Measurements from ENCODE around the gene C16orf96.

The C16orf96 gene

DNA sequence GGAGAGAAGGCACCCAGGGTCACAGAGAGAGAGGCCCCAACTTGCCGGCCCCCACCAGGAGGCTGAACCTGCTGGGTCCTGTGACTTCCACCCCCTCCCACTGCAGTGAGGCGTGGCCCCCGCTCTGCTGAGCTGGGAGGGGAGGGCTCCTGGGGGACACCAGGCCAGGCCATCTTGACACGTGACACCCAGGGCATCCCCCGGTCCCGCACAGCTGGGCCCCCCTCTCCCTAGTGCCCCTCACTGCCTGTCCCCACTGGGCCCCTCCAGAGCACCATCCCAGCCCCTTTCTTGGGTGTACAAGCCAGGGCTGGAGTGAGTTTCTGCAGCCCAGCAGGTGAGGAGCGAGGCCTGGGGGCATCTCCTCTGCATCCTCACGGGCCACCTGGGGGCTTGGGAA is 46.2 kb downstream of the C16orf96 start:
- CTCF ChIA-PET, result interaction anchor here (1.2 kb wide), 2 partner anchors 17 to 22 kb away, joined by 4 read pairs; partner anchors contain the start of gene MGRN1
- POLR2A ChIA-PET, result no interaction called here
- Histone ChIP-seq H3K9me3 (ENCODE audit: control insufficient read depth, insufficient read depth, low read depth, low read length) (no peaks in the 10 kb centered on the region), H3K4me1 (ENCODE audit: control insufficient read depth, insufficient read depth, low read length) (no peaks in the 10 kb centered on the region), H3K27ac (ENCODE audit: extremely low read depth, low read depth, low read length) (no peak overlapping the region), H3K4me3 (ENCODE audit: low read depth, low read length) (no peak overlapping the region), H3K36me3 (ENCODE audit: control insufficient read depth in 2 of 2, insufficient read depth in 1 of 2, low read length in 2 of 2) (peaks cover 0 to under 1% of the 10 kb centered on the region in 2 experiments; a peak in 1 of 3 replicates)
- TF ChIP-seq ZNF549 (tag by site-specific recombination; IDR thresholded peaks at IDR 0.05) (no peak), ZFHX2 (tag by site-specific recombination; conservative IDR thresholded peaks at IDR 0.05) (peak; percentile 30; the same call in 1 of the 2 replicates), ZIC2 (tag by site-specific recombination; IDR thresholded peaks at IDR 0.05) (peak; percentile 91), ZNF670 (tag by site-specific recombination; IDR thresholded peaks at IDR 0.05; ENCODE audit: low read depth) (no peak), KLF10 (tag by site-specific recombination; IDR thresholded peaks at IDR 0.05) (no peak)
- TF ChIP-seq, protein P1, sequence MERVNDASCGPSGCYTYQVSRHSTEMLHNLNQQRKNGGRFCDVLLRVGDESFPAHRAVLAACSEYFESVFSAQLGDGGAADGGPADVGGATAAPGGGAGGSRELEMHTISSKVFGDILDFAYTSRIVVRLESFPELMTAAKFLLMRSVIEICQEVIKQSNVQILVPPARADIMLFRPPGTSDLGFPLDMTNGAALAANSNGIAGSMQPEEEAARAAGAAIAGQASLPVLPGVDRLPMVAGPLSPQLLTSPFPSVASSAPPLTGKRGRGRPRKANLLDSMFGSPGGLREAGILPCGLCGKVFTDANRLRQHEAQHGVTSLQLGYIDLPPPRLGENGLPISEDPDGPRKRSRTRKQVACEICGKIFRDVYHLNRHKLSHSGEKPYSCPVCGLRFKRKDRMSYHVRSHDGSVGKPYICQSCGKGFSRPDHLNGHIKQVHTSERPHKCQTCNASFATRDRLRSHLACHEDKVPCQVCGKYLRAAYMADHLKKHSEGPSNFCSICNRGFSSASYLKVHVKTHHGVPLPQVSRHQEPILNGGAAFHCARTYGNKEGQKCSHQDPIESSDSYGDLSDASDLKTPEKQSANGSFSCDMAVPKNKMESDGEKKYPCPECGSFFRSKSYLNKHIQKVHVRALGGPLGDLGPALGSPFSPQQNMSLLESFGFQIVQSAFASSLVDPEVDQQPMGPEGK (tag by site-specific recombination; IDR thresholded peaks at IDR 0.05), result 0 out of 2 replicates have a peak, but pooled peaks have one; percentile 31
- TF ChIP-seq, protein P2, sequence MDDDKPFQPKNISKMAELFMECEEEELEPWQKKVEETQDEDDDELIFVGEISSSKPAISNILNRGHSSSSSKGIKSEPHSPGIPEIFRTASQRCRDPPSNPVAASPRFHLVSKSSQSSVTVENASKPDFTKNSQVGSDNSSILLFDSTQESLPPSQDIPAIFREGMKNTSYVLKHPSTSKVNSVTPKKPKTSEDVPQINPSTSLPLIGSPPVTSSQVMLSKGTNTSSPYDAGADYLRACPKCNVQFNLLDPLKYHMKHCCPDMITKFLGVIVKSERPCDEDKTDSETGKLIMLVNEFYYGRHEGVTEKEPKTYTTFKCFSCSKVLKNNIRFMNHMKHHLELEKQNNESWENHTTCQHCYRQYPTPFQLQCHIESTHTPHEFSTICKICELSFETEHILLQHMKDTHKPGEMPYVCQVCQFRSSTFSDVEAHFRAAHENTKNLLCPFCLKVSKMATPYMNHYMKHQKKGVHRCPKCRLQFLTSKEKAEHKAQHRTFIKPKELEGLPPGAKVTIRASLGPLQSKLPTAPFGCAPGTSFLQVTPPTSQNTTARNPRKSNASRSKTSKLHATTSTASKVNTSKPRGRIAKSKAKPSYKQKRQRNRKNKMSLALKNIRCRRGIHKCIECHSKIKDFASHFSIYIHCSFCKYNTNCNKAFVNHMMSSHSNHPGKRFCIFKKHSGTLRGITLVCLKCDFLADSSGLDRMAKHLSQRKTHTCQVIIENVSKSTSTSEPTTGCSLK (tag by site-specific recombination; IDR thresholded peaks at IDR 0.05), result no peak

DNA sequence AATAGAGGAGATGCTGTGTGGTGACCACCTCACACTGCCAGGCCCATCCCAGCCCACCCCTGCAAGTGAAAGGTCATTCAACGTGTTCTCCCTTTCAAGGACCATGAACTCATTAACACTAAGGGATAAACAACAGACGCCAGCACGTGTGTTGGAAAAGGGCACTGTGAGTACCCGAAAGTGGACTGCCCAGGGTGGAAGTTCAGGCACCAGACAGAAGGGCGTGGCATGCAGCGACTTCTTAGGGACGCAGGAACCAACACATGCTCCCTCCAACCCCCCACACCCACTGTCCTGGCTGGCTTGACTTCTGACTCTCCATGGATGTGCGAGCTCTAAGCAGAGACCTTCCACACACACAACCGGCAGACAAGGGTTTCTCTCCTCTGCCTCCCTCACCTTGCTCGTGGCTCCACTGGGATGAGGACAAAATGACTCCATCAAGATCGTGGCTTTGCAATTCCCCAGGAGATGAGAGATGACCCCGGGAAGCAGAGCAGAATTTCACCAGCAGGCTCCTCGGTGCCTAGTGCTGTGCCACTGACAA is 47.6 kb downstream of the C16orf96 start:
- Histone ChIP-seq H3K4me3 (ENCODE audit: low read depth, low read length) (no peak overlapping the region), H3K4me1 (ENCODE audit: control insufficient read depth, insufficient read depth, low read length) (no peaks in the 10 kb centered on the region), H3K36me3 (ENCODE audit: control insufficient read depth in 2 of 2, insufficient read depth in 1 of 2, low read length in 2 of 2) (peaks cover 0 to 15% of the 10 kb centered on the region in 2 experiments; a peak in 1 of 3 replicates), H3K27ac (ENCODE audit: extremely low read depth, low read depth, low read length) (no peak overlapping the region), H3K9me3 (ENCODE audit: control insufficient read depth, insufficient read depth, low read depth, low read length) (no peaks in the 10 kb centered on the region)
- TF ChIP-seq, protein P3, sequence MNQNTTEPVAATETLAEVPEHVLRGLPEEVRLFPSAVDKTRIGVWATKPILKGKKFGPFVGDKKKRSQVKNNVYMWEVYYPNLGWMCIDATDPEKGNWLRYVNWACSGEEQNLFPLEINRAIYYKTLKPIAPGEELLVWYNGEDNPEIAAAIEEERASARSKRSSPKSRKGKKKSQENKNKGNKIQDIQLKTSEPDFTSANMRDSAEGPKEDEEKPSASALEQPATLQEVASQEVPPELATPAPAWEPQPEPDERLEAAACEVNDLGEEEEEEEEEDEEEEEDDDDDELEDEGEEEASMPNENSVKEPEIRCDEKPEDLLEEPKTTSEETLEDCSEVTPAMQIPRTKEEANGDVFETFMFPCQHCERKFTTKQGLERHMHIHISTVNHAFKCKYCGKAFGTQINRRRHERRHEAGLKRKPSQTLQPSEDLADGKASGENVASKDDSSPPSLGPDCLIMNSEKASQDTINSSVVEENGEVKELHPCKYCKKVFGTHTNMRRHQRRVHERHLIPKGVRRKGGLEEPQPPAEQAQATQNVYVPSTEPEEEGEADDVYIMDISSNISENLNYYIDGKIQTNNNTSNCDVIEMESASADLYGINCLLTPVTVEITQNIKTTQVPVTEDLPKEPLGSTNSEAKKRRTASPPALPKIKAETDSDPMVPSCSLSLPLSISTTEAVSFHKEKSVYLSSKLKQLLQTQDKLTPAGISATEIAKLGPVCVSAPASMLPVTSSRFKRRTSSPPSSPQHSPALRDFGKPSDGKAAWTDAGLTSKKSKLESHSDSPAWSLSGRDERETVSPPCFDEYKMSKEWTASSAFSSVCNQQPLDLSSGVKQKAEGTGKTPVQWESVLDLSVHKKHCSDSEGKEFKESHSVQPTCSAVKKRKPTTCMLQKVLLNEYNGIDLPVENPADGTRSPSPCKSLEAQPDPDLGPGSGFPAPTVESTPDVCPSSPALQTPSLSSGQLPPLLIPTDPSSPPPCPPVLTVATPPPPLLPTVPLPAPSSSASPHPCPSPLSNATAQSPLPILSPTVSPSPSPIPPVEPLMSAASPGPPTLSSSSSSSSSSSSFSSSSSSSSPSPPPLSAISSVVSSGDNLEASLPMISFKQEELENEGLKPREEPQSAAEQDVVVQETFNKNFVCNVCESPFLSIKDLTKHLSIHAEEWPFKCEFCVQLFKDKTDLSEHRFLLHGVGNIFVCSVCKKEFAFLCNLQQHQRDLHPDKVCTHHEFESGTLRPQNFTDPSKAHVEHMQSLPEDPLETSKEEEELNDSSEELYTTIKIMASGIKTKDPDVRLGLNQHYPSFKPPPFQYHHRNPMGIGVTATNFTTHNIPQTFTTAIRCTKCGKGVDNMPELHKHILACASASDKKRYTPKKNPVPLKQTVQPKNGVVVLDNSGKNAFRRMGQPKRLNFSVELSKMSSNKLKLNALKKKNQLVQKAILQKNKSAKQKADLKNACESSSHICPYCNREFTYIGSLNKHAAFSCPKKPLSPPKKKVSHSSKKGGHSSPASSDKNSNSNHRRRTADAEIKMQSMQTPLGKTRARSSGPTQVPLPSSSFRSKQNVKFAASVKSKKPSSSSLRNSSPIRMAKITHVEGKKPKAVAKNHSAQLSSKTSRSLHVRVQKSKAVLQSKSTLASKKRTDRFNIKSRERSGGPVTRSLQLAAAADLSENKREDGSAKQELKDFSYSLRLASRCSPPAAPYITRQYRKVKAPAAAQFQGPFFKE (tag by site-specific recombination; IDR thresholded peaks at IDR 0.05; ENCODE audit: borderline replicate concordance), result no peak
- TF ChIP-seq ZNF664 (tag by site-specific recombination; IDR thresholded peaks at IDR 0.05) (no peak), ZNF600 (tag by site-specific recombination; IDR thresholded peaks at IDR 0.05) (peak; percentile 58), ZNF138 (tag by site-specific recombination; IDR thresholded peaks at IDR 0.05; ENCODE audit: borderline replicate concordance) (no peak), ZNF324 (tag by site-specific recombination; IDR thresholded peaks at IDR 0.05) (no peak), ZNF394 (tag by site-specific recombination; IDR thresholded peaks at IDR 0.05; ENCODE audit: borderline replicate concordance) (no peak), MYNN (tag by site-specific recombination; IDR thresholded peaks at IDR 0.05; ENCODE audit: borderline replicate concordance) (no peak), ZNF24 (tag by site-specific recombination; IDR thresholded peaks at IDR 0.05) (no peak)
- TF ChIP-seq, protein P1 (tag by site-specific recombination; IDR thresholded peaks at IDR 0.05), result no peak
- ChIA-PET CTCF (interaction anchor here (0.6 to 1.2 kb wide), 2 partner anchors 20 to 1576 kb away, joined by 3 to 4 read pairs; partner anchors contain the start of gene MGRN1), POLR2A (no interaction called here)

Data from HEK293 (cell line).